Astrocyte of the hippocampus (primary cell): ENCODE results near the gene FAM227A.
"Not testable (repeated sequence)": the region's sequence is repeated elsewhere in the genome, so short reads cannot be mapped to it uniquely, and the experiment has no call there.

Experiments used
- DNase-seq: peaks from one replicate; pipeline ENCODE4 v3.0.0; 2011; ENCODE audit warnings: low read depth, low spot score

Gene FAM227A

GRCh38 chr22:38657045-38657909 lies 1.1 kb upstream of the FAM227A start:
- DNase-seq = peak; percentile 43

- no peak for DNase-seq
Measured at GRCh38 chr22:38655519-38656255, 505 bp downstream of the FAM227A start.

GRCh38 chr22:38653741-38654140 lies 2.5 kb downstream of the FAM227A start:
- DNase-seq = no peak

GRCh38 chr22:38652859-38653258 lies 3.3 kb downstream of the FAM227A start:
- no peak for DNase-seq

GRCh38 chr22:38649841-38650522 lies 6.2 kb downstream of the FAM227A start:
- no peak for DNase-seq

- DNase-seq = no peak
Measured at GRCh38 chr22:38645430-38645829, 10.8 kb downstream of the FAM227A start.

GRCh38 chr22:38644245-38644644 lies 11.9 kb downstream of the FAM227A start:
- DNase-seq = not testable (repeated sequence)

GRCh38 chr22:38641476-38642040 lies 14.6 kb downstream of the FAM227A start:
- DNase-seq = no peak

GRCh38 chr22:38638728-38639127 lies 17.5 kb downstream of the FAM227A start:
- DNase-seq = no peak

GRCh38 chr22:38638216-38638615 lies 18.0 kb downstream of the FAM227A start:
- DNase-seq = no peak

GRCh38 chr22:38632528-38632927 lies 23.7 kb downstream of the FAM227A start:
- DNase-seq = no peak

- no peak for DNase-seq
Measured at GRCh38 chr22:38631724-38632123, 24.5 kb downstream of the FAM227A start.

GRCh38 chr22:38629108-38629507 lies 27.1 kb downstream of the FAM227A start:
- DNase-seq = no peak

GRCh38 chr22:38628444-38628843 lies 27.7 kb downstream of the FAM227A start:
- no peak for DNase-seq

GRCh38 chr22:38623351-38623750 lies 32.8 kb downstream of the FAM227A start:
- DNase-seq = no peak

- DNase-seq = peak; percentile 32
Measured at GRCh38 chr22:38618682-38619081, 37.5 kb downstream of the FAM227A start.

GRCh38 chr22:38618258-38618657 lies 37.9 kb downstream of the FAM227A start:
- no peak for DNase-seq

GRCh38 chr22:38615064-38615405 lies 41.2 kb downstream of the FAM227A start:
- not testable (repeated sequence) for DNase-seq

GRCh38 chr22:38614332-38615063 lies 41.7 kb downstream of the FAM227A start:
- DNase-seq = no peak

GRCh38 chr22:38613588-38613987 lies 42.6 kb downstream of the FAM227A start:
- no peak for DNase-seq
